ENCODE results near the gene GOLGA5.
"Not testable (repeated sequence)": the region's sequence is repeated elsewhere in the genome, so short reads cannot be mapped to it uniquely, and the experiment has no call there.

The GOLGA5 gene

DNA sequence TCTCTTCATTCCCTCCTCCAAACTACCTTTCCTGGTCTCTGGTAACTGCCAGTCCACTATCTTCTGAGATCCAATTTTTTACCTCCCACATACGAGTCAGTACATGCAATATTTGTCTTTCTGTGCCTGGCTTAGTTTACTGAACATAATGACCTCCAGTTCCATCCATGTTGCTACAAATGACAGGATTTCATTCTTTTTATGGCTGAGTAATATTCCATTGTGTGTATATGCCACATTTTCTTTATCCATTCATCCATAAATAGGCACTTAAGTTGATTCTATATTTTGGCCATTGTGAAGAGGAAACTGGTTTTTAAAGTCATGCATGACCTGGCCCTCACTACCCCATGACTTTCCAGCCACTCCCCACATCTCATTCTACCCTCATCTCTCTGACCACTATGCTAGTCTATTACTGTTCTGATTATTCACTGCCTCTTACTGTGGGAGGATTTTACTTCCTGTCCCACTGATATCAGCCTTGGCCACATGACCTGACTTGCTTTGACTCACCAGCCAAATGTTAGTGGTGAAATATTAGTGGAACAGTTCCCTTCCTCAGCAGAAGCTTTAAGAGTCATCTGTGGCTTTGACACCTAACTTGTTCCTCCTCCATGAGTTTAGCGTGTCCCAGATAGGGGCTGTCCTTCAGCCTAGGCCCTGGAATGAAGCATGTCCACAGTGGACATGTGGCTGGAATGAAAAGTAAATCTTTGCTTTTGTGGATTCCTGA lies 52.2 kb downstream of the GOLGA5 start:
- H3K4me2 ChIP-seq (ENCODE audit: low read length): no peak overlapping the region
- H3K36me3 ChIP-seq (ENCODE audit: insufficient read depth, low read length): peaks cover 9% of the 10 kb centered on the region
- no peaks in the 10 kb centered on the region for H3K4me1 ChIP-seq (ENCODE audit: control insufficient read depth, insufficient read depth, low read length)
- no peak overlapping the region for H3K4me3 ChIP-seq (ENCODE audit: low read length)
- no peak overlapping the region for H3K9ac ChIP-seq (ENCODE audit: low read depth, low read length)
- no peaks in the 10 kb centered on the region for H3K9me3 ChIP-seq (replicated peaks; ENCODE audit: low read length)
- no peaks in the 10 kb centered on the region for H3K27me3 ChIP-seq (ENCODE audit: control insufficient read depth, insufficient read depth, low read length)

DNA sequence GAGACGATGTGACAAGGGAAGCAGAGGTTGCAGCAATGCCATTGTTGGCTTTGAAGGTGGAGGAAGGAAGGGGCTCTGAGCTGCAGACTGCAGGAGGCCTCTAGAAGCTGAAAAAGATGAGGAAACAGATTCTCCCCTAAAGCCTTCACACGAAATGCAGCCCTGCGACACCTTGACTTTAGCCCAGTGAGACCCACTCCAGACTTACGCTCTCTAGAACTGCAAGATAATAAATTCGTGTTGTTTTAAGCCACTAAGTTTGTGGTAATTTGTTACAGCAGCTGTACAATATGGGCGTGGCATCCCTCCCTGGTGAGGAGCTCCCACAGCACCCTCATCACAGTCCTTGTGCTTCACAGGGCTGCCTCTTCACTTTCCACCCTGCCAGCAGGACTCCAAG lies 53.2 kb downstream of the GOLGA5 start:
- no peak overlapping the region for H3K9ac ChIP-seq (ENCODE audit: low read depth, low read length)
- H3K4me2 ChIP-seq (ENCODE audit: low read length): no peak overlapping the region
- H3K36me3 ChIP-seq (ENCODE audit: insufficient read depth, low read length): peaks cover 3% of the 10 kb centered on the region
- no peaks in the 10 kb centered on the region for H3K27me3 ChIP-seq (ENCODE audit: control insufficient read depth, insufficient read depth, low read length)
- H3K9me3 ChIP-seq (replicated peaks; ENCODE audit: low read length): no peaks in the 10 kb centered on the region
- no peak overlapping the region for H3K4me3 ChIP-seq (ENCODE audit: low read length)
- H3K4me1 ChIP-seq (ENCODE audit: control insufficient read depth, insufficient read depth, low read length): no peaks in the 10 kb centered on the region

DNA sequence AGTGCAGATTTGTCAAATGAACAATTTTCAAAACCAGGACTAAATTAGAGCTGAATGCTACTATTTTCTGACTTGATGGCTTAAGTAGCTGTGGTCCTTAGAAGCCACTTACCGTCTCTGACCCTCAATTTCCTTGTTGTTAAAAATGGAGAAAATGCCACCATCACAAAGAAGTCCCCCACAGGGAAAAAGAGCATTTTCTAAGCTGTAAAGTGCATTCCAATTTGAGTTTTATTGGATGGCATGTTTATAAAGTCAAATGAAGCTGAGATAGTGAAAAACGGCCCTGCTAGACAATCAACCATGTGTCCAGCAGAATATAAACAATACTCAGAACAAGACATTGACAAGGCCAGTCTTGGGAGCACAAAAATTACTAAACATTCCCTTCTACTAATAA lies 53.6 kb downstream of the GOLGA5 start:
- Histone ChIP-seq H3K27me3 (ENCODE audit: control insufficient read depth, insufficient read depth, low read length) (no peaks in the 10 kb centered on the region), H3K9ac (ENCODE audit: low read depth, low read length) (no peak overlapping the region), H3K4me3 (ENCODE audit: low read length) (no peak overlapping the region), H3K36me3 (ENCODE audit: insufficient read depth, low read length) (peaks cover 1% of the 10 kb centered on the region), H3K4me1 (ENCODE audit: control insufficient read depth, insufficient read depth, low read length) (no peaks in the 10 kb centered on the region), H3K9me3 (replicated peaks; ENCODE audit: low read length) (no peaks in the 10 kb centered on the region), H3K4me2 (ENCODE audit: low read length) (no peak overlapping the region)

DNA sequence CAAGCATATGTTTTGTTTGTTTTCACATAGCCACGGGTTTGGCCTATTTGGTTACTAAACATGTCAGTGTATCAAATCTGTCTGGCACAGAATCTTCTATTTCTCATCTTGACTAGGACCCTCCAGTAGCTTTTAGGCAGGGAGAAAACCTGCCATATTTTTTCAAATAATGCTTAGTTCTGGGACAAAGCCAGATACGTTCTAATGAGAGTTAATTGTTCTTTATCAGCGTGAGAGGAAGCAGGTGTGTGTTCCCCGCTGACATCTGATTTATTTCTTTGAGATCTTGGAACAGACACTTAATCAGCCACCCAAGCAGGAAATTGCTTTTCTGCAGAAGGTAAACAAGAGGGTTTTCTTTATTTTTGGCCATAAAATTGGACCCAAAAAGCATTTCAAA lies 54.8 kb downstream of the GOLGA5 start:
- Histone ChIP-seq H3K36me3 (ENCODE audit: insufficient read depth, low read length) (no peaks in the 10 kb centered on the region), H3K9me3 (replicated peaks; ENCODE audit: low read length) (no peaks in the 10 kb centered on the region), H3K4me3 (ENCODE audit: low read length) (no peak overlapping the region), H3K9ac (ENCODE audit: low read depth, low read length) (no peak overlapping the region), H3K27me3 (ENCODE audit: control insufficient read depth, insufficient read depth, low read length) (no peaks in the 10 kb centered on the region), H3K4me2 (ENCODE audit: low read length) (no peak overlapping the region), H3K4me1 (ENCODE audit: control insufficient read depth, insufficient read depth, low read length) (no peaks in the 10 kb centered on the region)

DNA sequence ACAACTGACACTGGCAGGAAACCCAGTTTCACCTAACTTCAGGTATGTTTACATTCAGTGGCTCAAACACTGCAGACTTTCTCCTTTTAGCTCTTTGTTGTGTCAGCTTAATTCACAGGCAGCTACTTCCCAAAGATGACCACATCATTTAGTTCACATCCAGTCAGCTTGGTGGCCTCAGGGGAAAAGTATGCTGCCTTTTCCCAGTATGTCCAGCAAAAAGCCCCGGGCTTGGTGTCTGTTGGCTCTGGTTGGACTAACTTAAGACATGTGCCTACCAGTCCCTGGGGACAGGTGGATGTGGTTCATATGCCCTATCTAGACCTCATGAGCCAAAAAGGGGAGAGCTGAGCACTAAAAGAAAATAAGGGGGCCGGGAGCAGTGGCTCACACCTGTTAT lies 56.4 kb downstream of the GOLGA5 start:
- Histone ChIP-seq H3K9ac (ENCODE audit: low read depth, low read length) (no peak overlapping the region), H3K9me3 (replicated peaks; ENCODE audit: low read length) (no peaks in the 10 kb centered on the region), H3K4me2 (ENCODE audit: low read length) (no peak overlapping the region), H3K4me1 (ENCODE audit: control insufficient read depth, insufficient read depth, low read length) (no peaks in the 10 kb centered on the region), H3K27me3 (ENCODE audit: control insufficient read depth, insufficient read depth, low read length) (no peaks in the 10 kb centered on the region), H3K4me3 (ENCODE audit: low read length) (no peak overlapping the region), H3K36me3 (ENCODE audit: insufficient read depth, low read length) (no peaks in the 10 kb centered on the region)

DNA sequence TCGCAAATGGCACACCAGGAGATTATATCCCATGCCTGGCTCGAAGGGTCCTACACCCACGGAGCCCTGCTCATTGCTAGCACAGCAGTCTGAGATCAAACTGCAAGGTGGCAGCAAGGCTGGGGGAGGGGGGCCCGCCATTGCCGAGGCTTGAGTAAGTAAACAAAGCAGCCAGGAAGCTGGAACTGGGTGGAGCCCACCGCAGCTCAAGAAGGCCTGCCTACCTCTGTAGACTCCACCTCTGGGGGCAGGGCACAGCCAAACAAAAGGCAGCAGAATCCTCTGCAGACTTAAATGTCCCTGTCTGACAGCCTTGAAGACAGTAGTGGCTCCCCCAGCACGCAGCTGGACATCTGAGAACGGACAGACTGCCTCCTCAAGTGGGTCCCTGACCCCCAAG lies 59.0 kb downstream of the GOLGA5 start:
- not testable (repeated sequence) for H3K36me3 ChIP-seq (ENCODE audit: insufficient read depth, low read length); H3K27me3 ChIP-seq (ENCODE audit: control insufficient read depth, insufficient read depth, low read length); H3K9ac ChIP-seq (ENCODE audit: low read depth, low read length); H3K4me3 ChIP-seq (ENCODE audit: low read length); H3K4me1 ChIP-seq (ENCODE audit: control insufficient read depth, insufficient read depth, low read length); H3K4me2 ChIP-seq (ENCODE audit: low read length); H3K9me3 ChIP-seq (replicated peaks; ENCODE audit: low read length)

DNA sequence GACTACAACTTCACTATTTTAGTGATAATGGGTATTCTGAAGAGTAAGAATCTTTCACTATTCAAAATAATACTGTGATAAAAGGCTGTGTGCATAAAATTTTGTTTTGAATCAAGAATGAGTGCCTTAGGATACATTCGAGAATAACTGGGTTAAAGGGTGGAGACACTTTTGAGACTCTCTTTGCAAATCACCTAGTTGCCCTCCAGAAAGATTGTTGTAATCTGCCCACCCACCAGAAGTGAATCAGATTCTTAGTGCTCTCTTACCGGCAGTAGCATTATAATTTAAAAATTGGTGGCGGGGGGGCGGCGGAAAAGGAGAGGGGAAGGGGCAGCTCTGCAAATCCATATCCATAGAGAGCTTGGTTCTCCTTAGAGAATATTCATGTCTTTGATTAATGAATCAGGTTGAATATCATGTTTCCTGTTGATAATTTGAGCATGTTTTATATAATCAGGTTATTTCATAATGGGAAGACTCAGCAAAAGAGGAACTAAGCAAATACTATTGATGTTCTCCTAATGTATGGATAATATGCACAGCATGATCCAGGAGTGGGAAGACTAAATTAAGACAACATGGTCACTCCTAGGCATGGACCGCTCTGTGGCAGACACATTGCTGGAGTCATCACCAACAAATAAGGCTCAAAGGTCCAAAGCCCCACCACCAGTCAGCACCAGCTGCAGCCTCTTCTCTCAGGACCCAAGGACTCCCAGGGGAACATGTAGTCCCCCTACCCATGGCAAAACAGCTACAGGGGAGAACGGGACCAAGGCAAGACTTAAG lies 66.1 kb downstream of the GOLGA5 start:
- no peaks in the 10 kb centered on the region for H3K9me3 ChIP-seq (replicated peaks; ENCODE audit: low read length)
- no peak overlapping the region for H3K4me2 ChIP-seq (ENCODE audit: low read length)

DNA sequence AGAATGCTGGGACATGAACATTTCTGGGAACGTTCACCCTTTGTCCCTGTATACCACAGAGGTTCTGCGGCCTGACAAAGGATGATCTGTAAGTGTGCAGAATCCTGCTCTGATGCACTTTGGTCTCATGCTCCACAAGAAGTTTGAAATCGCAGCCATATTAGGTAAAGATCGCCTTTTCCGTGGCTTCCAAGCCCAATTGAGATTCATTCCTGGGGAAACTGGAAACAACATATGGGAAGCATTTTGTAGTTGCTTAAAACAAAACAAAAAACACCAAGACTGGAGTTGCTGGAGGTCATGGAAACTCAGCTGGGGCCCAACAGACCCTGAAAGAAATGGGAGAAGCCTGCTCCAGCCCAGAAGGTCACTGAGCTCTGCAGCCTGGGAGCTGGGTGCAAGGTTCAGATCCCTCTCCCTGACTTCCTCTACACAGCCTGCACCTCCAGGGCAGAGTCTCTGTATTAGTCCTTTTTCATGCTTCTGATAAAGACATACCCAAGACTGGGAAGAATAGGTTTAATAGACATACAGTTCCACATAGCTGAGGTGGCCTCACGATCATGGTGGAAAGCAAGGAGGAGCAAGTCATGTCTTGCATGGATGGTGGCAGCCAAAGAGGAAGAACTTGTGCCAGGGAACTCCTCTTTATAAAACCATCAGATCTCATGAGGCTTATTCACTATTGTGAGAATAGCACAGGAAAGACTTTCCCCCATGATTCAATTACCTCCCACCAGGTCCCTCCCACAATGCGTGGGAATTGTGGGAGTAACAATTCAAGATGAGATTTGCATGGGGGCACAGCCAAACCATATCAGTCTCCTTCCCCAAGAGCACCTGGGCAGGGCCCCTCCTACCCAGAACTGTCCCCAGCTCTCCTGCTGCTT lies 68.0 kb downstream of the GOLGA5 start:
- Histone ChIP-seq H3K9me3 (replicated peaks; ENCODE audit: low read length) (no peaks in the 10 kb centered on the region), H3K36me3 (ENCODE audit: insufficient read depth, low read length) (no peaks in the 10 kb centered on the region), H3K4me3 (ENCODE audit: low read length) (no peak overlapping the region), H3K4me2 (ENCODE audit: low read length) (no peak overlapping the region), H3K4me1 (ENCODE audit: control insufficient read depth, insufficient read depth, low read length) (no peaks in the 10 kb centered on the region), H3K27me3 (ENCODE audit: control insufficient read depth, insufficient read depth, low read length) (peaks cover 6% of the 10 kb centered on the region), H3K9ac (ENCODE audit: low read depth, low read length) (no peak overlapping the region)

More for the DNA sequence above, 66.1 kb downstream of the GOLGA5 start:
- Histone ChIP-seq H3K36me3 (ENCODE audit: insufficient read depth, low read length) (no peaks in the 10 kb centered on the region), H3K27me3 (ENCODE audit: control insufficient read depth, insufficient read depth, low read length) (peaks cover 6% of the 10 kb centered on the region), H3K9ac (ENCODE audit: low read depth, low read length) (no peak overlapping the region), H3K4me3 (ENCODE audit: low read length) (no peak overlapping the region), H3K4me1 (ENCODE audit: control insufficient read depth, insufficient read depth, low read length) (no peaks in the 10 kb centered on the region)

DNA sequence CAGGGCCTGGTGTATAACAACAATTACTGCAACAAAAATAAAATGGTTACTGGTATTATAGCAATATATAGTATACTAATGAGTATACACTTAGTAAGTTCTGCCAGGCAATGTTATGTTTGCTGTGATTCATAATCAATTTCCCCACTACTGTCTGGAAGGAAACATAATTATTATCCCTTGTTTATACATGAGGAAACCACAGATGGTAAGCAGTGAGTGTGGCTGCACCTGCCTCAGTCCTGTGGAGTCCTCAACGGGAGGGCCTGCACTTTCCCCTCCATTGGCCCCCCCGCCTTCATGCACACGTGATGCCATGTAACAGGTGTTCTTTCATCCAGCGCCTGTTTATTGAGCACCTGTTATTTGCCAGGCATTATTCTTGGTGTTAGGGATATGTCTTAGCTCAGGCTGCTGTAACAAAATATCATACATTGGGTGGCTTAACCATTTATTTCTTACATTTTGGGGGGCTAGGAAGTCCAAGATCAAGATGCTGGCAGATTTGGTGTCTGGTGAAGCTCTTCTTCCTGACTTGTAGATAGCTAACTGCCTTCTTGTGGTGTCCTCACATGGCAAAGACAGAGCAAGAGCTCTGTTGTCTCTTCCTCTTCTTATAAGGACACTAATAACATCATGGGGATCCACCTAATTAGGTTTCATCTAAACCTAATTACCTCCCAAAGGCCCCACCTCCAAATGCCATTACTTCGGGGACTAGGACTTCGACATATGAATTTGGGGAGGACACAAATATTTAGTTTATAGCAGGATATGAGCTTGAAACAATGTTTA lies 69.4 kb downstream of the GOLGA5 start:
- H3K4me3 ChIP-seq (ENCODE audit: low read length): no peak overlapping the region
- H3K27me3 ChIP-seq (ENCODE audit: control insufficient read depth, insufficient read depth, low read length): peaks cover 6% of the 10 kb centered on the region
- H3K9ac ChIP-seq (ENCODE audit: low read depth, low read length): no peak overlapping the region
- H3K4me2 ChIP-seq (ENCODE audit: low read length): no peak overlapping the region
- no peaks in the 10 kb centered on the region for H3K9me3 ChIP-seq (replicated peaks; ENCODE audit: low read length)
- H3K4me1 ChIP-seq (ENCODE audit: control insufficient read depth, insufficient read depth, low read length): no peaks in the 10 kb centered on the region
- no peaks in the 10 kb centered on the region for H3K36me3 ChIP-seq (ENCODE audit: insufficient read depth, low read length)

DNA sequence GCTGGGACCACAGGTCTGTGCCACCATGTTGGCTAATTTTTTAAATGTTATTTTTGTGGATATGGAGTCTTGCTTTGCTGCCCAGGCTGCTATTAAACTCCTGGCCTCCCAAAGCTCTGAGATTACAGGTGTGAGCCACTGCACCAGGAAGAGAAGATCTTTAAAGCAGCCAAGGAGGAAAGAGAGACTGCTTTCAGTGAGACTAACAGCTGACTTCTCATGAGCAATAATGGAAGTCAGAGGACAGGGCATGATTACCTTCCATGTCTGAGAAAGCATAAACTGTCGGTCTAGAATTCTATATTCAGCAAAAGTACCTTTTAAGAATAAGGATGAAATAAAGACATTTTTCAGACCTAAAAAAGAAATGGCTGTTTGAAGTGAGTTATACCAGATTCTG lies 71.6 kb downstream of the GOLGA5 start:
- no peak overlapping the region for H3K4me2 ChIP-seq (ENCODE audit: low read length)
- H3K4me1 ChIP-seq (ENCODE audit: control insufficient read depth, insufficient read depth, low read length): no peaks in the 10 kb centered on the region
- peaks cover 6% of the 10 kb centered on the region for H3K27me3 ChIP-seq (ENCODE audit: control insufficient read depth, insufficient read depth, low read length)
- no peaks in the 10 kb centered on the region for H3K9me3 ChIP-seq (replicated peaks; ENCODE audit: low read length)
- no peak overlapping the region for H3K9ac ChIP-seq (ENCODE audit: low read depth, low read length)
- H3K36me3 ChIP-seq (ENCODE audit: insufficient read depth, low read length): no peaks in the 10 kb centered on the region
- H3K4me3 ChIP-seq (ENCODE audit: low read length): no peak overlapping the region
